ENCODE data around the gene SLIT1.

DNA sequence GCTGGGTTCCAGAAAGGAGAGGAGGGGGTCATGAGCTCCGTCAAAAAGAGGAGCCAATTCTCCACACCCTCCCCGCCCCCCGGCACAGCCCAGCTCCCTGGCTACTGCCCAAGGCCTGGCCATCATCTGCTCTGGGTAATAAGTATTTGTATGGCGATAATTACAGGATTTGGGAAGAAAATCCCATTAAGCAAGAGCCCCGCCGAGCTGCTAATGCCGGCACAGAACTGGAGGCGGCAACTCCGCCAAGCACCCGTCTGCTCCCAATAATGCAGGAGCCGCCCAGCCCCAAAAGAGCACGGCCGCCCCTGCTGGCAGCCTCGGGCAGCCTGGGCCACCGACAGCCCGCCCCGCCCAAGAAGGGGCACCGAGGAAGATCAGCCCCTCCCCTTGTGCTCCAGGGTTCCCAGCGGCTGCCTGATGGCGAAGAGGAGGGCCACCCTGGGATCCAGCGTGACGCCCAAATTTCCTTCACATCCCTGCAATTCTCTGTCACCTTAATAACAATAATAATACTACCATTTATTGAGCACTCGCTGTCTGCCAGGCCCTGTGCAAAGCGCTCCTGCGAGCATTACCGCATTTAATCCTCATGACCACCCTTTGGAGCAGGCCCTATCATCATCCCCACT is 5.9 kb downstream of the SLIT1 start:
- TF ChIP-seq, protein P1, sequence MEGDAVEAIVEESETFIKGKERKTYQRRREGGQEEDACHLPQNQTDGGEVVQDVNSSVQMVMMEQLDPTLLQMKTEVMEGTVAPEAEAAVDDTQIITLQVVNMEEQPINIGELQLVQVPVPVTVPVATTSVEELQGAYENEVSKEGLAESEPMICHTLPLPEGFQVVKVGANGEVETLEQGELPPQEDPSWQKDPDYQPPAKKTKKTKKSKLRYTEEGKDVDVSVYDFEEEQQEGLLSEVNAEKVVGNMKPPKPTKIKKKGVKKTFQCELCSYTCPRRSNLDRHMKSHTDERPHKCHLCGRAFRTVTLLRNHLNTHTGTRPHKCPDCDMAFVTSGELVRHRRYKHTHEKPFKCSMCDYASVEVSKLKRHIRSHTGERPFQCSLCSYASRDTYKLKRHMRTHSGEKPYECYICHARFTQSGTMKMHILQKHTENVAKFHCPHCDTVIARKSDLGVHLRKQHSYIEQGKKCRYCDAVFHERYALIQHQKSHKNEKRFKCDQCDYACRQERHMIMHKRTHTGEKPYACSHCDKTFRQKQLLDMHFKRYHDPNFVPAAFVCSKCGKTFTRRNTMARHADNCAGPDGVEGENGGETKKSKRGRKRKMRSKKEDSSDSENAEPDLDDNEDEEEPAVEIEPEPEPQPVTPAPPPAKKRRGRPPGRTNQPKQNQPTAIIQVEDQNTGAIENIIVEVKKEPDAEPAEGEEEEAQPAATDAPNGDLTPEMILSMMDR (IDR thresholded peaks at IDR 0.05): no peak
- no peak for TF ChIP-seq POLR2A (IDR thresholded peaks at IDR 0.05)

Data from adrenal gland (tissue), 5 donors.